Measurements from ENCODE around the gene RALGAPA1. TPM values are rescaled to one million over a fixed set of nuclear protein-coding genes. Genes with fewer than 3 reads are reported as not detected.

RALGAPA1 gene
- total RNA-seq, 1 experiment from 2014 or later = 28.2 TPM

DNA sequence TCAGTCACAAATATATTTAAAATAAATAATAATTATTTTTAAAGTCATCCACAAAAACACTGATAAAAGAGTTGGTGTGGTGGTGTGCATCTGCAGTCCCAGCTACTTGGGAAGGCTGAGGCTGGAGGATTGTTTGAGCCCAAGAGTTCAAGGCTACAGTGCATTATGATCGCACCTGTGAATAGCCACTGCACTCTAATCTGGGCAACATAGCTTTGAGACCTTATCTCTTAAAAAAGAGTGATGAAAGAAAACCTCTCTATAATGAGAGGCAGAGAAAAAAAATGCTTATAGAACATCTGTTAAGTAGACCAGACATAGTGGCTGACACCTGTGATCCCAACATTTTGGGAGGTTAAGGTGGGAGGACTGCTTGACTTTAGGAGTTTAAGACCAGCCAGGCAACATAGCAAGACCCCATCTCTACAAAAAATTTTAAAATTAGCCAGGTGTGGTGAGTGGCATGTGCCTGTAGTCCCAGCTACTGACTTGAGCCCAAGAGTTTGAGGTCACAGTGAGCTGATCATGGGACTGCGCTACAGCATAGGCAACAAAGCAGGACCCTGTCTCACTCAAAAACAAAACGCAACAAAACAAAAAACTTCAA is 50.5 kb downstream of the RALGAPA1 start:
- Mint-ChIP-seq H3K4me1 (ENCODE audit: low read depth, unreplicated experiment) (no peaks in the 10 kb centered on the region), H3K4me3 (ENCODE audit: low read depth, unreplicated experiment) (no peak overlapping the region), H3K27me3 (ENCODE audit: unreplicated experiment) (no peaks in the 10 kb centered on the region), H3K36me3 (ENCODE audit: insufficient read depth, unreplicated experiment) (no peaks in the 10 kb centered on the region), H3K9me3 (ENCODE audit: low read depth, unreplicated experiment) (no peaks in the 10 kb centered on the region), H3K27ac (ENCODE audit: unreplicated experiment) (no peak overlapping the region)
- CTCF ChIA-PET = no interaction called here
- DNase-seq = no peak
- TF ChIP-seq, protein P1, sequence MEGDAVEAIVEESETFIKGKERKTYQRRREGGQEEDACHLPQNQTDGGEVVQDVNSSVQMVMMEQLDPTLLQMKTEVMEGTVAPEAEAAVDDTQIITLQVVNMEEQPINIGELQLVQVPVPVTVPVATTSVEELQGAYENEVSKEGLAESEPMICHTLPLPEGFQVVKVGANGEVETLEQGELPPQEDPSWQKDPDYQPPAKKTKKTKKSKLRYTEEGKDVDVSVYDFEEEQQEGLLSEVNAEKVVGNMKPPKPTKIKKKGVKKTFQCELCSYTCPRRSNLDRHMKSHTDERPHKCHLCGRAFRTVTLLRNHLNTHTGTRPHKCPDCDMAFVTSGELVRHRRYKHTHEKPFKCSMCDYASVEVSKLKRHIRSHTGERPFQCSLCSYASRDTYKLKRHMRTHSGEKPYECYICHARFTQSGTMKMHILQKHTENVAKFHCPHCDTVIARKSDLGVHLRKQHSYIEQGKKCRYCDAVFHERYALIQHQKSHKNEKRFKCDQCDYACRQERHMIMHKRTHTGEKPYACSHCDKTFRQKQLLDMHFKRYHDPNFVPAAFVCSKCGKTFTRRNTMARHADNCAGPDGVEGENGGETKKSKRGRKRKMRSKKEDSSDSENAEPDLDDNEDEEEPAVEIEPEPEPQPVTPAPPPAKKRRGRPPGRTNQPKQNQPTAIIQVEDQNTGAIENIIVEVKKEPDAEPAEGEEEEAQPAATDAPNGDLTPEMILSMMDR (IDR thresholded peaks at IDR 0.05; ENCODE audit: unreplicated experiment) = no peak
- intact Hi-C loops (cut with micrococcal nuclease; ENCODE audit: unreplicated experiment) = no loop called here
- BruUV-seq (replicated peaks) = no TSS peak

DNA sequence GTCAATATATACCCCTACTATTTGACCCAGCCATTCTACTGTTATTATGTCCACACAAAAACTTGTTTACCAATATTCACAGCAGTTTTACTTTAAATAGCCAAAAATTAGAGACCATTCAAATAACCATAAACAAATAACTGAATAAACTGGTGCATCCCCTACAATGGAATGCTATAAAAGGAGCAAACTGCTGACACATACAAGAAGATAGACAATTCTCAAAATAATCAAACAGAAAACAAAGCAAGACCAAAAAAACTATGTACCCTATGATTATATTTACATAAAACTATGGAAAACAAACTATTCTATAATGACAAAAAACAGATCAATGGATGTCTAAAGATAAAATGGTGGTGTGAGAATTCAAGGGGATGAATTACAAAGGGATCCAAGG is 54.4 kb downstream of the RALGAPA1 start:
- Mint-ChIP-seq H3K4me3 (ENCODE audit: low read depth, unreplicated experiment) (no peak overlapping the region), H3K27me3 (ENCODE audit: unreplicated experiment) (no peaks in the 10 kb centered on the region), H3K36me3 (ENCODE audit: insufficient read depth, unreplicated experiment) (no peaks in the 10 kb centered on the region), H3K9me3 (ENCODE audit: low read depth, unreplicated experiment) (no peaks in the 10 kb centered on the region), H3K27ac (ENCODE audit: unreplicated experiment) (no peak overlapping the region), H3K4me1 (ENCODE audit: low read depth, unreplicated experiment) (no peaks in the 10 kb centered on the region)
- no peak for DNase-seq
- intact Hi-C loops (cut with micrococcal nuclease; ENCODE audit: unreplicated experiment) = no loop called here
- TF ChIP-seq, protein P1 (IDR thresholded peaks at IDR 0.05; ENCODE audit: unreplicated experiment) = no peak
- CTCF ChIA-PET = no interaction called here
- no TSS peak for BruUV-seq (replicated peaks)

DNA sequence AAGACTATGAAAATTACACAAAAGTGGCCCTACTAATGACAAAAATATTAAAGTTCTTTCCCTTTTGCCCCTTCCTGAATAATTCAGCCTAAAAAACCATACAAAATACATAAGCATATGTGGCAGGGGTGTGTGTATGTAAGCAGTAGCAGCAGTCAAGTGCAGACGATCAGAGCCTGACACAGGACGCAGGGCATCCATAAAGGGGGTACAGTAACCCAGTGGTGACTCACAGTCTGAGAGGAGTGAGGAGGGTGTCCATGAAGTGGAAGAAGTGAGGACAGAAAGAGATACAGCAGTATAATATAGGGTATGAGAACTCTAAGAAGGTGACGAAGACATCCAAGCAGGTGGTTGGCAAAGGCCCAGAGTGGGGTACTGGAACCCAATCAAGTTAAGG is 56.7 kb downstream of the RALGAPA1 start:
- DNase-seq = no peak
- no peaks in the 10 kb centered on the region for H3K27me3 Mint-ChIP-seq (ENCODE audit: unreplicated experiment)
- H3K36me3 Mint-ChIP-seq (ENCODE audit: insufficient read depth, unreplicated experiment) = no peaks in the 10 kb centered on the region
- no TSS peak for BruUV-seq (replicated peaks)
- H3K4me1 Mint-ChIP-seq (ENCODE audit: low read depth, unreplicated experiment) = no peaks in the 10 kb centered on the region
- no peak overlapping the region for H3K27ac Mint-ChIP-seq (ENCODE audit: unreplicated experiment)
- CTCF ChIA-PET = no interaction called here
- TF ChIP-seq, protein P1 (IDR thresholded peaks at IDR 0.05; ENCODE audit: unreplicated experiment) = no peak
- H3K4me3 Mint-ChIP-seq (ENCODE audit: low read depth, unreplicated experiment) = no peak overlapping the region
- intact Hi-C loops (cut with micrococcal nuclease; ENCODE audit: unreplicated experiment) = no loop called here
- H3K9me3 Mint-ChIP-seq (ENCODE audit: low read depth, unreplicated experiment) = no peaks in the 10 kb centered on the region

DNA sequence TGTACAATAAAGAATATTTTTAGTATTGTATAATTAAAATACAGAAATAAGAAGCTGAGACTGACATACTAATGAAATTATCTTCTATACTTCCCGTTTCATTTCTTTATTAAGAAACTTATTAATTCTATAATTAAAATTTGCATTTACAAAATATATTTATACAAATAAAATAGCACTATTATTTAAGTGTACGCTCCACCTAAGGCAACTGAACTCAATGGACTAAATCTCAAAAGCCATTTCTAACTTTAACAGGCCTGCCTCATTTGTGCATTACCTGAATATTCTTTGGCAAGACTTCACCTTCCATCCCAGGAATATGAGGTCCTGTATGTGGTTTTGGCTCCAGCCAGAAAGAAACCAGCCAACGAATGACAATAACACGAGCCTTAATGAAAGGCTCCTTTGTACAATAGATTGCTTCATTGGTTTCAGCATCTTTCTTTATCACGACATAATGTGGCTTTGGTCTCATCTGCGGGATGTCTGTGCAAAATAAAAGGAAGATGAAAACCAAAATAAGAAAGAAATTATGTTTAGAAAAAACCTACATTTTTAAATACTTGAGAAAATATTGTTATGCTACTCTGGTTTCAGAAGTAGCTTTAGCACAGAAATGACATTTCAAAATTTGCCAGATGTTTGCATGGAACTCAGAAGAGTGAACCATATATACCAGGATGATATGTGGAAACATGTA is 58.7 kb downstream of the RALGAPA1 start:
- no peak for DNase-seq
- BruUV-seq (replicated peaks) = no TSS peak
- no peak overlapping the region for H3K4me3 Mint-ChIP-seq (ENCODE audit: low read depth, unreplicated experiment)
- intact Hi-C loops (cut with micrococcal nuclease; ENCODE audit: unreplicated experiment) = no loop called here
- no peaks in the 10 kb centered on the region for H3K36me3 Mint-ChIP-seq (ENCODE audit: insufficient read depth, unreplicated experiment)
- no peak overlapping the region for H3K27ac Mint-ChIP-seq (ENCODE audit: unreplicated experiment)
- H3K9me3 Mint-ChIP-seq (ENCODE audit: low read depth, unreplicated experiment) = no peaks in the 10 kb centered on the region
- CTCF ChIA-PET = no interaction called here
- H3K4me1 Mint-ChIP-seq (ENCODE audit: low read depth, unreplicated experiment) = no peaks in the 10 kb centered on the region
- TF ChIP-seq, protein P1 (IDR thresholded peaks at IDR 0.05; ENCODE audit: unreplicated experiment) = no peak
- H3K27me3 Mint-ChIP-seq (ENCODE audit: unreplicated experiment) = no peaks in the 10 kb centered on the region
